Measurements from ENCODE around the gene UST.

UST gene

GRCh38 chr6:148737806-148738205 is 9.0 kb upstream of the UST start:
- Histone ChIP-seq H3K79me2 (ENCODE audit: insufficient read depth, low read length) (no peaks in the 10 kb centered on the region), H2AFZ (ENCODE audit: low read length) (no peak overlapping the region), H3K36me3 (ENCODE audit: insufficient read depth, low read length) (no peaks in the 10 kb centered on the region), H3K4me1 (ENCODE audit: insufficient read depth, low read length, poor library complexity, severe bottlenecking) (no peaks in the 10 kb centered on the region), H3K9me3 (ENCODE audit: insufficient read depth, low read depth, low read length) (no peaks in the 10 kb centered on the region), H3K27me3 (ENCODE audit: insufficient read depth, low read length, poor library complexity, severe bottlenecking) (no peaks in the 10 kb centered on the region), H3K9ac (ENCODE audit: low read depth, low read length, poor library complexity, severe bottlenecking) (no peak overlapping the region), H3F3A (ENCODE audit: low read depth) (no peaks in the 10 kb centered on the region), H3K4me3 (ENCODE audit: low read length, poor library complexity, severe bottlenecking) (no peak overlapping the region), H3K9me2 (replicated peaks; ENCODE audit: low read depth, low read length) (no peaks in the 10 kb centered on the region), H3K4me2 (ENCODE audit: low read depth, low read length, poor library complexity, severe bottlenecking) (no peak overlapping the region), H4K20me1 (ENCODE audit: insufficient read depth, low read length, poor library complexity, severe bottlenecking) (no peaks in the 10 kb centered on the region)
- TF ChIP-seq CTCF (conservative IDR thresholded peaks at IDR 0.05; ENCODE audit: low read length) (no peak), EZH2phosphoT487 (IDR thresholded peaks at IDR 0.05; ENCODE audit: borderline replicate concordance) (no peak)

DNA sequence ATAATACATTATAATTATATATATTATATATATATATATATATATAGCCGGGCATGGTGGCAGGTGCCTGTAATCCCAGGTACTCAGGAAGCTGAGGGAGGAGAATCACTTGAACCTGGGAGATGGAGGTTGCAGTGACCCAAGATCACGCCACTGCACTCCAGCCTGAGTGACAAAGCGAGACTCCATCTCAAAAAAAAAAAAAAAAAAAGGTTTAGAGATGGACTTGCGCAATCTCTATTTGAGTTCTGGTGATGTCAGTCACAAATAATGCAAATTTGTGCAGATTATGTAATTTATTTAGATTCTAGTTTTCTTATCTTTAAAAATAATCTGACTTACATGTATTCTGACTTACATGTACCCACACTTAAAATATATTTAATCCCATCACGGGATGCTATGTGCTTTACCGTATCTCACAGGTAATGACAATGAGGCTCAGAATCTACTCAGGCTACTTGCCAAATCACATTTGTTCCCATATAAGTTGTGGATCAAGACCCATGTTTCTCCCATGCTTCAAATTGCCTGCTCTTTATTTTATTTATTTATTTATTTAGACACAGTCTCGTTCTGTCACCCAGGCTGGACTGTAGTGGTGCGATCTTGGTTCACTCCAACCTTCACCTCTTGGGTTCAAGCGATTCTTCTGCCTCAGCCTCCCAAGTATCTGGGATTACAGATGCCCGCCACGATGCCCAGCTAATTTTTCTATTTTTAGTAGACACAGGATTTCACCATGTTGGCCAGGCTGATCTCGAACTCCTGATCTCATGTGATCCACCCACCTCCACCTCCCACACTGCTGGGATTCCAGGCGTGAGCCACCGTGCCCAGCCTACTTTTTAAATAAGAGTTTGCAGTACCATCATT is 7.6 kb upstream of the UST start:
- peak overlapping the region; percentile 22; the same call in 1 of the 2 replicates for H2AFZ ChIP-seq (ENCODE audit: low read length)
- no peak for TF ChIP-seq EZH2phosphoT487 (IDR thresholded peaks at IDR 0.05; ENCODE audit: borderline replicate concordance)
- no peak for TF ChIP-seq CTCF (conservative IDR thresholded peaks at IDR 0.05; ENCODE audit: low read length)
- H3K4me3 ChIP-seq (ENCODE audit: low read length, poor library complexity, severe bottlenecking), result no peak overlapping the region
- H3K9ac ChIP-seq (ENCODE audit: low read depth, low read length, poor library complexity, severe bottlenecking), result no peak overlapping the region
- H4K20me1 ChIP-seq (ENCODE audit: insufficient read depth, low read length, poor library complexity, severe bottlenecking), result no peaks in the 10 kb centered on the region
- H3K4me2 ChIP-seq (ENCODE audit: low read depth, low read length, poor library complexity, severe bottlenecking), result no peak overlapping the region
- H3K27me3 ChIP-seq (ENCODE audit: insufficient read depth, low read length, poor library complexity, severe bottlenecking), result no peaks in the 10 kb centered on the region
- H3K4me1 ChIP-seq (ENCODE audit: insufficient read depth, low read length, poor library complexity, severe bottlenecking), result no peaks in the 10 kb centered on the region
- H3F3A ChIP-seq (ENCODE audit: low read depth), result no peaks in the 10 kb centered on the region
- H3K36me3 ChIP-seq (ENCODE audit: insufficient read depth, low read length), result no peaks in the 10 kb centered on the region
- H3K79me2 ChIP-seq (ENCODE audit: insufficient read depth, low read length), result no peaks in the 10 kb centered on the region
- H3K9me2 ChIP-seq (replicated peaks; ENCODE audit: low read depth, low read length), result no peaks in the 10 kb centered on the region
- no peaks in the 10 kb centered on the region for H3K9me3 ChIP-seq (ENCODE audit: insufficient read depth, low read depth, low read length)

DNA sequence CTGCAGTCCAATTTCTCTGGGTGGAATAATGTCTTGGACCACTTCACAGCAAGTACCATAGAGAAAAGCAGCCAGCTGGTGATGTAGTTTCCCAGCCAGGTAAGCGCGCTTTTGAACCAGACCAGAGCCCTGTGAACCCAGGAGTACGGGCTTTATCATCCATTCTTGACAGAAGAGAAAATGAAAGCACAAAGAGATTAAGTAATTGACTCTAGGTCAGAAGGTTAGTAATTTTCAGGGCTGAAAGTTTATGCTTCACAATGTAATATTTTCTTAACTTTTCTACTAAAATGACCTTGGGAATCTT is 7.1 kb upstream of the UST start:
- Histone ChIP-seq H3K4me1 (ENCODE audit: insufficient read depth, low read length, poor library complexity, severe bottlenecking) (no peaks in the 10 kb centered on the region), H3K27me3 (ENCODE audit: insufficient read depth, low read length, poor library complexity, severe bottlenecking) (no peaks in the 10 kb centered on the region), H3K79me2 (ENCODE audit: insufficient read depth, low read length) (no peaks in the 10 kb centered on the region), H3K9me3 (ENCODE audit: insufficient read depth, low read depth, low read length) (no peaks in the 10 kb centered on the region), H2AFZ (ENCODE audit: low read length) (peak overlapping the region; percentile 22; the same call in 1 of the 2 replicates), H3K4me2 (ENCODE audit: low read depth, low read length, poor library complexity, severe bottlenecking) (no peak overlapping the region), H3F3A (ENCODE audit: low read depth) (no peaks in the 10 kb centered on the region), H3K9me2 (replicated peaks; ENCODE audit: low read depth, low read length) (no peaks in the 10 kb centered on the region), H3K9ac (ENCODE audit: low read depth, low read length, poor library complexity, severe bottlenecking) (no peak overlapping the region), H4K20me1 (ENCODE audit: insufficient read depth, low read length, poor library complexity, severe bottlenecking) (no peaks in the 10 kb centered on the region), H3K4me3 (ENCODE audit: low read length, poor library complexity, severe bottlenecking) (no peak overlapping the region), H3K36me3 (ENCODE audit: insufficient read depth, low read length) (no peaks in the 10 kb centered on the region)
- TF ChIP-seq EZH2phosphoT487 (IDR thresholded peaks at IDR 0.05; ENCODE audit: borderline replicate concordance), result no peak
- no peak for TF ChIP-seq CTCF (conservative IDR thresholded peaks at IDR 0.05; ENCODE audit: low read length)

Data from Loucy (cell line).